ENCODE results near the gene TLE5.
"Not testable (repeated sequence)": the region's sequence is repeated elsewhere in the genome, so short reads cannot be mapped to it uniquely, and the experiment has no call there.

The TLE5 gene

DNA sequence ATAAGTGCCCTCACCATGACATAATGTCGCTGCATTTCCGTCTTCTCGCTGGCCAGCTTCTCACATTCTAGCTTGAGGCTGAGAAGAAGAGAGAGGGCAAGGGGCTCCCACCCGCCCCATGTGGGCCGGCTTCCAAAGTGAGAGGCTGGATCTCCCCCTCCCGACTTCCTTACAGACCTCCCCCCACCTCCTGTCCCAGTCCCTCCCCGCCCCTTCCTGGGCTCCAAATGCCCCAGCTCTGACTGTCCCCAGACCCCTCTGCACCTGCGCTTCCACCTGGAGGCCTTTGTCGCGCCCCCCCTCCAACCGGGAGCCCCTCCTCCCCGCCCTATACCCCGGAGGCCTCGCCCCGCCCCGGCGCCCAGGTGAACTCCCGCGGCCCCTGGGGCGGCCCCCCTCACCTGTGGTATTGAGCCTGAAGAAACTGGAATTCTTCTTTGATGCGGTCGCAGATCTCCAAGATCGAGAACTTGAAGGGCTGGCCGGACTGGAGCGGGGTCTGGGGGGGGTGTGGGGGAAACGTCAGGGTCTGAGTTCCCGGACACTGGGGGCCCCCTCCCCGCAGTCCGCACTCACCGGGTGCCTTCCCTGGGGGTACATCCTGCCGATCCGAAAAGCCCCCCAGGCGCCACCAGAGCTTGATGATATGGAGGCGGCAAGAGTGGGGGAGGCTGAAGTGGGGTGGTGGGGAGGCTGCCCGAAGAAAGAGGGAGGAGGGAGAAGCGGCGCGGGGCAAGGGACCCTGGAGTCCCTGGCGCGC, 33.8 kb downstream of the TLE5 start:
- DNase-seq (ENCODE audit: insufficient read length, low spot score) = no peak

DNA sequence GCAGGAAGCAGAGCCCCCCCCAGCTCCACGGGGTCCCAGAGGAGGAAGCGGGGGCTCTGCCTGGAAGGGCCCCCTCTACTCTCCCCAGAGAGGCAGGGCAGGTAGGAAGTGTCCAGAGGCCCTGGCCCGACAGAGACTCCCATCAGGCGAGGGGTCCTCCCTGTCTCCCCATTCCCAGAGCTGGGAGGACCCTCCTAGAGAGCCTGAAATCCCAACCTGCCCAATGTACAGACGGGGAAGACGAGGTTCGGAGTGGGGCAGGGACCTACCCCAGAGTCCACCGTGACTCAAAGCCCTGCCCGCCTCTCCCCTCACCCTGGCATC, 34.4 kb downstream of the TLE5 start:
- no peak for DNase-seq (ENCODE audit: insufficient read length, low spot score)
- no peak for FAIRE-seq

More for the DNA sequence above, 33.8 kb downstream of the TLE5 start:
- FAIRE-seq = no peak

DNA sequence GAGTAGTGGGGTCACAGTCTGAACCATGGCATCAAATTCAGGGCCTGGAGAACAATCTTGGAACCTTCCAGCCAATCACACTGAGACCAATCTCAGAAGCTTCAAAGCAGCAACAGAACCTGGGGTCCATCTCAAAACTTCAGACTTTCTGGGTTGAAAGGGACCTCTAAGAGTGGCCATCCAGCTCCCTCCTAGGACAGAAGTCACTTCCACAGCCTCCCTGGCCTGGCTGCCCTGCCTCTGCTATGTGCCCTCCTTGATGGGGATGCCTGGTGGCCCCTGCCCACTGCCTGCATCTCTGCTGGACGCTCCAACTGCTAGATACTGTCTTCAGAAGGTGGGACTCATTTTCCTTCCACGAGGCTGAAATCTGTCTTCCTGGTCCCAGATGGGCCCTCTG, 35.0 kb downstream of the TLE5 start:
- FAIRE-seq (no peak), DNase-seq (ENCODE audit: insufficient read length, low spot score) (no peak)

DNA sequence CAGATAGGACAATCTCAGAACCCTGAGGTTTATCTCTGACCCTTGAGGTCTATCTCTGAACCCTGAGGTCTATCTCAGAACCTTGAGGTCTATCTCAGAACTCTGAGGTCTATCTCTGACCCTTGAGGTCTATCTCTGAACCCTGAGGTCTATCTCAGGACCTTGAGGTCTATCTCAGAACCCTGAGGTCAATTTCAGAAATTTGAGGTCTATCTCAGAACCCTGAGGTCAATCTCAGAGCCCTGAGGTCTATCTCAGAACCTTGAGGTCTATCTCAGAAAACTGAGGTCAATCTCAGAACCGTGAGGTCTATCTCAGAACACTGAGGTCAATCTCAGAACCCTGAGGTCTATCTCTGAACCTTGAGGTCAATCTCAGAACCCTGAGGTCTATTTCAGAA, 35.5 kb downstream of the TLE5 start:
- DNase-seq (ENCODE audit: insufficient read length, low spot score) = no peak

DNA sequence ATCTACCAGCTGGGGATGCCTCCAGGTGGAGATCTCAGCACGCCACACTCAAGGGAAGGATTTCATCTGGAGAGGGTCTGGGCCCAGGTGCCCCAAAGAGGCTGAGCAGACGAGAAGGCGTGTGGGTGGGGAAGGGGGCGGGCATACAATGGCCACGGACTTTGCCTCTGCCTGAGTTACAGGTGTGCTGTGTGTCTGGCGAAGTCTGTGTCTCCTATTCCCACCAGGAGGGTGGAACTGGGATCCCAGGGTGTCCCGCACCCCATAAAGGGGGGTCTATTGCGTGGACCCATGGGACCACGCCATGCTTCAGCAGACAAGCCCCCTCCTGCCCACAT, 36.8 kb downstream of the TLE5 start:
- no peak for DNase-seq (ENCODE audit: insufficient read length, low spot score)
- no peak for FAIRE-seq

More for the DNA sequence above, 35.5 kb downstream of the TLE5 start:
- no peak for FAIRE-seq

DNA sequence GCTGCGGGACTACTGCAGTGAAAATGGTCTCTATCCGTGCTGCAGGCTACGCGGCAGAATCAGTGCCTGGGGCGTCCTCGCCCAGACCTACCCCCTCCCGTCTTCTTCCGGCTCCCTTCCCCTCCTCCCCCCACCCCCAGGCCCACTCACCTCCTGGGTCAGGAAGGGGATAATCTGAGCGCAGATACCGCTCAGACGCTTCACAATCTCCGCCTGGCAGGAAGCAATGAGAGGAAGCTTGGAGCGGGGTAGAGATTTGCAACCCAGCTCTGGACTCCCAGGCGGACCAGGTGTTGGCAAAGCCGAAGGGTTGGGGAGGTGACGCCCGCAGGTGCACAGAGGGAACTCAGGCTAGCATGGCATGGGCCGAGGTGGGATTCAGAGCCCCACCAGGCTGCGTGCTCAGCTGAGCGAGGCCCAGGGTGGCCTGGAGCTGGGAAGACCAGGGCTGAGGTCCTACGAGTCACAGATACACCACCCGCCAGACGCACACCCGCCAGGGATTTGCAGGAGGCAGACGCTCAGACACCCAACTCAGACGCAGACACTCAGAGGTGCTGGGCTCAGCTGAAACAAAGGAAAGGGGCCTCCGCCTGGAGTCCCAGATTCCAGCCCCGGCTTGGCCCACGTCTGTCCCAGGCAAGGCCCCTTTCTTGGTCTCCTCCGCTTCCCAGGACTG, 37.3 kb downstream of the TLE5 start:
- no peak for DNase-seq (ENCODE audit: insufficient read length, low spot score)
- no peak for FAIRE-seq

- DNase-seq (ENCODE audit: insufficient read length, low spot score) (no peak), FAIRE-seq (no peak)
These were observed 37.8 kb downstream of the TLE5 start for GRCh38 chr19:3024509-3024869.

DNA sequence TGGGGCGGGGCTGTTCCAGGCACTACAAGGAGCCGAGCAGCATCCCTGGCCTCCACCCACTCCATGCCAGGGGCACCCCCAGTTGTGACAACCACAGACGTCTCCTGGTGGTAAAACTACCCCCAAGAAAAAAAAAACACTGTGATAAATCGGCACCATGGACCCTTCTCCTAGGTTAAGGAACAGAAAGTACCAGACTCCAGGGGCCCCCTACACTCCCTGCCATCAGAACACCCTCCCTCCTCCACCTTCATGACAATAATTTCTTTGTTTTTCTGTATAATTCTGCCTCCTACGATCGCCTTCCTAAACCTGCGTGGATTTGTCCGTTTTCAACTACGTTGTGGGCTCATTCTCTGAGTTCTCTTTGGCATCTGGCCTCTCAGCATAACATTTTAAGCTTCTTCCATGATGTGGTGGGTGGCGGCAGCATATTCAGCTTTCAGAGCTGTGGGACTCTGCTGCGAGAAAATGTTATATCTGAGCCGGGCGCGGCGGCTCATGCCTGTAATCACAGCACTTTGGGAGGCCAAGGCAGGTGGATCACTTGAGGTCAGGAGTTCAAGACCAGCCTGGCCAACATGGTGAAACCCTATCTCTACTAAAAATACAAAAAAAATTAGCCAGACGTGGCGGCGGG, 41.9 kb downstream of the TLE5 start:
- no peak for FAIRE-seq
- no peak for DNase-seq (ENCODE audit: insufficient read length, low spot score)

DNA sequence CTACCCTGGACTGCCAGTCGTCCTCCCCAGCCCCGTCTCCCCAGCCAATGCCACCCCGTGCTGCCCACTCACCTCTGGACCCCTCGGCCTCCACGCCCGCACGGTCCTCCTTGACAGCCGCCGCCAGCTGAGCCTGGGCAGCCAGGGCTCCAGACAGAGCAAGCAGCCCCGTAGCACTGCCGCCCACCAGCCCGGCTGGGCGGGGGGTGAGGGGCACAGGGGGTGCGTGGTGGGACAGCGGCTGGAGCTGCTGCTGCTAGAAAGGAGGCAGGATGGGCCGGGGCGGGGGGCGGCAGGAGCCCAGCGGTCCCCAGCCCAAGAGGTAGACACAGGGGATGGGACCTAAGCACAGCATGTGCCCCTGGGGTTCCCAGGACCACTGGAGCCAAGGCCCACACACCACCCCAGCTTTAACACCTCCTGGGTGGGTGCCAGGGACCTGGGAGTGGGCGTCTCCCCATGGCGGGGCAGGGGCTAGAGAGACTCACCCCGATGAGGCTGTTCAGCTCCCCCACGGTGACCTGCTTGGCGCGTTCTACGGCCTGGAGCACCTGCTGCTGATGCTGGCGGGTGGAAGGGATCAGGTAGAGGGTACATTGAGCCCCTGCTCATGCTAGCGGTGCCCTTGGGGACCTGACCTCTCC, 43.0 kb downstream of the TLE5 start:
- DNase-seq (ENCODE audit: insufficient read length, low spot score) (no peak), FAIRE-seq (no peak)

DNA sequence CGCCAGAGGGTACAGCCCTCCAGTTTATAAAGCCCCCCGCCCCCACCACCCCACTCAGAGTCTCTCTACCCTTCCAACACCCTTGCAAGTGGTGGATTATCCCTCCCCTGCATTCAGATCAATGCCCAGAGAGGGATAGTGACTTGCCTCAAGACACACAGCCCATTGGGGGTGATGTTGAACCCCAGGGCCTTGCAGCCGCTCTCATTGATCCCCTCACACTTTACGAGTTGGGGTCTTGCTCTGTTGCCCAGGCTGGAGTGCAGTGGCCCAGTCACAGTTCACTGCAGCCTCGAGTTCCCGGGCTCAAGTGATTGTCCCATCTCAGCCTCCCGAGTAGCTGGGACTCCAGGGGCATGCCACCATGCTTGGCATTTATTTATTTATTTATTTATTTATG, 44.4 kb downstream of the TLE5 start:
- DNase-seq (ENCODE audit: insufficient read length, low spot score) (no peak), FAIRE-seq (no peak)

DNA sequence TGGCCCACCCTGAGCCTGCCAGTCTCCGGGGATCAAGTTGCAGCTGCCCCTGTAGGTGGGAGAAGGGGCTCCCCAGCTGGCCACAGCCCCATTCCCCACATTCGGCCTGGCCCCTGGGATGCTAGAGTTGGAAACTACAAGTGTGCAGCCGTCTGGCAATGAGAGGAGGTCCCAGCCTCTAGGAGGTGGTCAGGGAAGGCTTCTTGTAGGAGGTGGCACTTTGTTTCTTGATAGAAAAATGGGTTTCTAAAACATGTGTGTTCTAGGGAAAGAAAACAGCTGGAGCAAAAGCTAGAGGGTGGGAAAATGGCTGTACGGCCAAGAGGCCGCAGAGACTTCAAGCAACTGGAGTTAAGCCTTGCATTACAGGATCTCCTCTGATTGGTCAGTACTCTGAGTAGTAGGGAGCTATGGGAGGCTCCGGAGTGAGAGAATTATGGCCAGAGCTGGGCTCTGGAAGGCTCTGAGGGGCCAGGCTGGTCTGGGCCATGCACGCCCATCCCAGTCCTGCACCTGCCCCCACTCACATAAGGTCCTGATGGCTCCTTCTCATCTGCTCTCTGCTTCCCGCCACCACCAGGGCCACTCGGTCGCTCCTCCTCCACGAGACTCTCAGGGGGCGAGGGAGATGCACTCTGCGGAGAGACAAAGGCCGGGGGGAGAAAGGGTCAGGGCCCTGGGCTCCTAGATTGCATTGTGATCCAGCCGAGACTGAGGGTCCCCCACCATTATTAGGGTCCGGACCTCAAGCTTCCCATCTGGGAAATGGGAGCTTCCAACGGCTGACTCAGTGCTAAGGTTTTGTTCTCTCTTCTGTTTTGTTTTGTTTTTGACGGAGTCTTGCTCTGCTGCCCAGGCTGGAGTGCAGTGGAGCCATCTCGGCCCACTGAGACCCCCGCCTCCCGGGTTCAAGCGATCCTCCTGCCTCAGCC, 46.9 kb downstream of the TLE5 start:
- FAIRE-seq (no peak), DNase-seq (ENCODE audit: insufficient read length, low spot score) (no peak)

DNA sequence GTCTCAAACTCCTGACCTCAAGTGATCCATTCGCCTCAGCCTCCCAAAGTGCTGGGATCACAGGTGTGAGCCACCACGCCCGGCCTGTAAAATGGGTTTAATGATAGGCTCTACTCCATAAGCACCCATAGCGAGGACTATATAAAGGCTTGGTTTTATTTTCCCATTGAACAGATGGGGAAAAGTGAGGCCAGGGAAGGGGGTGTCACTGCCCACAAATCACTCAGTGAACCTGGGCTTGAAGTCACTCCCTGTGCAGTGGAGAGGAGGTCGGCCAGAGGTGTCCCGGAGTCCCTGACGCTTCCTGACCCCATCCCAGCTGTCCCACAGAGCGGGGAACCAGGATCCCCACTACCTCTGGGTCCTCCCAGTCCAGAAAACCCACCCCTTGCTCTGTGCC, 48.2 kb downstream of the TLE5 start:
- no peak for FAIRE-seq
- DNase-seq (ENCODE audit: insufficient read length, low spot score) = no peak

DNA sequence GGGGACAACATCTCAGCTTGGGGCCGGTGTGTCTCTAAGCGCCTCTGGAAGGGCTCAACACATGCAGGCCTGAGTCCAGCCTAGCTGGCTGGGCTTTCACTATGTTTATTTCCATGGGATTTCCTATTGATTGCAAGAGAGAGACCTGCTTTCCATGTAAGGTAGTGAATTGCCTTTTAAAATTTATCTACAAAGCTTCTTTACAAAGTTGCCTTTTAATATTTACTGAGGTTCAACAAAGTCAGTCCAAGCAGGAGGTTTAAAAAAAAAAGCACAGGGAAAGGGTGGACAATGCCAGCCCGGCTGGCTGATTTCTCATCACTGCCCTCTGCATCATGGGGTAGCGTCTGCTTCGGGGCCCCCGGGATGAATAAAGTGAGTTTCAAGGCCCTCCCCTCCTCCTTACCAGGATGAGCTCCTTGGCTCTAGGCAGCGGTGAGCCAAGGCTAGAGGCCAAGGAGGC, 49.0 kb downstream of the TLE5 start:
- DNase-seq (ENCODE audit: insufficient read length, low spot score) (no peak), FAIRE-seq (no peak)

DNA sequence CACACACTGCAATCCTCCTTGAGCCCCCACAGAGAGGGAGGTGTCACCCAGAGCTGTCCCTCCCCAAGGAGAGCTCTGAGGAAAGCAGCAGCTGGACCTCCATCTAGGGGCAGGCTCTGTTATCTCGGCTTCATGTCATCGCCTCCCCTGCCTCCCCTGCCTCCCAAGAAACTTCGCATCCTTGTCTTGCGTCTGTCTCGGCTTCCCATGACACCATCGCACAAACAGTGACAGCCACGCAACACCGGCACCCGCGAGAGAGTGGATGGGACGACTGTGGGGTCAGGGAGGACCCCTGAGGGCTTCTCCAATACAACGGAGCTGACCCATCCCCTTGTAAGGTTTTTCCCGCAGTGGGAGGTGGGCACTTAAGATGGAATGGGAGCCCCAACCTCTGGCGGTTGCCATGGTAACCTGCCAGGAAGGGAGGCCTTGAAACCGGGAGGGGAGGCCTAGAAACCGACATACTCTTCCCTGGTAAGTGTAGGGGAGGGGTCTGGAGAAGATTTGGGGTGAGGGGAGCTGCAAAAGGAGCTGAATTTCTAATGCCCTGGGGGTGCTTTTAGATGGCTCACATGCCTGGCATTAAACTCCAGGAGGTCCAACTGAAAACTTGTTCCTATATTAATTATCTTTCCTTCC, 49.6 kb downstream of the TLE5 start:
- FAIRE-seq (no peak), DNase-seq (ENCODE audit: insufficient read length, low spot score) (no peak)

DNA sequence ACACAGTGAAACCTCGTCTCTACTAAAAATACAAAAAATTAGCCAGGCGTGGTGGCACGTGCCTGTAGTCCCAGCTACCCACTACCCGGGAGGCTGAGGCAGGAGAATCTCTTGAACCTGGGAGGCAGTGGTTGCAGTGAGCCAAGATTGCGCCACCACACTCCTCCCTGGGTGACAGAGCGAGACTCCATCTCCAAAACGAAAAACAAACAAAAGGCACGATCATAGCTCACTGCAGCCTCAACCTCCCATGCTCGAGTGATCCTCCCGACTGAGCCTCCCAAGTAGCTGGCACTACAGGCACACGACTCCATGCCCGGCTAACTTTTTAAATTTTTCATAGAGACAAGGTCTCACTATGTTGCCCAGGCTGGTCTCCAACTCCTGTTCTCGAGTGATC, 50.2 kb downstream of the TLE5 start:
- FAIRE-seq = not testable (repeated sequence)

DNA sequence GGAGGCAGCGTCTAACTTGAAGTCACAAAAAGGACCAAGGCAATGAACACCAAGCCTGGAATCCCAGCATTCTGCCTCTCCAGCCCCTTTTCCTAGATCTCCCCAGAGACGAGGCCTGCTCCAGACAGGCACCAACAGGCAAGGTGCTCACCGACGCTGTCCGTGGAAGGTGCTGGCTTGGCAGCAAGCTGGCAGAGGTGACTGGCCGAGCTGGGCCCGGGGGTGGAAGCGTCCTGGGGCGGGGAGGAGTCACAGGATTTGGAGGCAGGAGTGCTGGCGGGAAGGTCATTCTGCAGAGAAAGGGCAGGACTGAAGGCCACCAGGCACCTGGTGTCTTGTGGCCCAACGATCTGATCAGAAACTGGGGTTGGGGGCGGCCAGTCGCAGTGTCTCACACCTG, 51.4 kb downstream of the TLE5 start:
- FAIRE-seq (no peak), DNase-seq (ENCODE audit: insufficient read length, low spot score) (no peak)

More for the DNA sequence above, 50.2 kb downstream of the TLE5 start:
- not testable (repeated sequence) for DNase-seq (ENCODE audit: insufficient read length, low spot score)

- DNase-seq (ENCODE audit: insufficient read length, low spot score) (no peak), FAIRE-seq (no peak)
These were observed 53.3 kb downstream of the TLE5 start for GRCh38 chr19:3008994-3009393.

DNA sequence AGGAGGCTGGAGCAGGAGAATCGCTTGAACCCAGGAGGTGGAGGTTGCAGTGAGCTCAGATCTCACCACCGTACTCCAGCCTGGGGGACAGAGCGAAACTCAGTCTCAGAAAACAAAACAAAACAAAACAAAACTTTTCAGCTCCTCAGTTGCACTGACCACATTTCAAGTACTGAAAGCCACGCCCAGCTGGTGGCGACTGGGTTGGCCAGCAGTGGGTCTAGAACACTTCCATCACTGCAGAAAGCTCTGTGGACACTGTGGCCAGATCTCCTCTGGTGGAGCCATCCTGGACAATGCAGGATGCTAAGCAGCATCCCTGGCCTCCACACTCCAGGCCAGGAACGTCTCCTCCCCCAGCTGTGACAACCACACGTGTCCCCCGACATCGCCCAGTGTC, 54.3 kb downstream of the TLE5 start:
- no peak for FAIRE-seq

GRCh38 chr19:3006075-3006767, 56.1 kb downstream of the TLE5 start:
- FAIRE-seq (no peak), DNase-seq (ENCODE audit: insufficient read length, low spot score) (no peak)

More for the DNA sequence above, 54.3 kb downstream of the TLE5 start:
- no peak for DNase-seq (ENCODE audit: insufficient read length, low spot score)
